IMR-90 (cell line): ENCODE results near the gene RTL5. TPM values are rescaled to one million over a fixed set of nuclear protein-coding genes. Genes with fewer than 3 reads are reported as not detected.
A peak's percentile ranks its signal among the peaks of the same experiment; 100 is the strongest.

Experiments
- ATAC-seq: fragments of 200-7000 bp; cut with Tn5 transposase; 2 replicates; pipeline ENCODE4 v1.9.1; 2020; ENCODE audit warnings: low read depth, mild to moderate bottlenecking, moderate library complexity
- BruUV-seq: library from RNA; stranded (reverse); fragments of 400-500 nt; replicated peaks from 2 replicates; lab custom pipeline; 2021; lab: Mats Ljungman, UMichigan
- CTCF ChIA-PET: fragments of 300-600 bp; formaldehyde crosslinking; extraction: SDS; loops from one replicate; lab custom pipeline; 2021; ENCODE audit warnings: antibody characterized with exemption; lab: Yijun Ruan, JAX
- POLR2A ChIA-PET: fragments of 300-600 bp; sonication (Branson Sonifier 250); formaldehyde crosslinking; loops from one replicate; lab custom pipeline; 2022; ENCODE audit warnings: antibody characterized with exemption; ENCODE audit not compliant: unreplicated experiment; lab: Charles Lee
- DNase-seq: peaks from one replicate; pipeline ENCODE4 v3.0.0; 2013
- H2AFZ ChIP-seq: replicated peaks from 2 replicates; pipeline ENCODE3; 2013; ENCODE audit warnings: low read length, mild to moderate bottlenecking; ENCODE audit not compliant: poor library complexity
- H2AK5ac ChIP-seq: 2 replicates; pipeline ENCODE4 v1.6.1; 2013; ENCODE audit warnings: low read depth, low read length, inconsistent platforms
- H2AK9ac ChIP-seq: replicated peaks from 2 replicates; pipeline ENCODE3; 2013; ENCODE audit warnings: mild to moderate bottlenecking, low read depth, low read length, moderate library complexity; ENCODE audit not compliant: poor library complexity
- H2BK120ac ChIP-seq: 2 replicates; pipeline ENCODE4 v1.6.1; 2013; ENCODE audit warnings: low read depth, low read length, inconsistent platforms
- H2BK15ac ChIP-seq: 3 replicates; pipeline ENCODE4 v1.6.1; 2013; ENCODE audit warnings: low read depth, low read length, inconsistent platforms
- H2BK20ac ChIP-seq: 2 replicates; pipeline ENCODE4 v1.6.1; 2013; ENCODE audit warnings: low read depth, mild to moderate bottlenecking, inconsistent platforms, low read length, moderate library complexity
- H2BK5ac ChIP-seq: 2 replicates; pipeline ENCODE4 v1.6.1; 2013; ENCODE audit warnings: mild to moderate bottlenecking, low read depth, low read length, inconsistent platforms; ENCODE audit not compliant: poor library complexity, severe bottlenecking
- H3K14ac ChIP-seq: replicated peaks from 2 replicates; pipeline ENCODE4 v1.6.1; 2013; ENCODE audit warnings: low read depth, low read length, inconsistent platforms
- H3K18ac ChIP-seq: 2 replicates; pipeline ENCODE4 v1.6.1; 2013; ENCODE audit warnings: low read depth, low read length, control low read depth
- H3K23ac ChIP-seq: 2 replicates; pipeline ENCODE4 v1.6.1; 2013; ENCODE audit warnings: low read depth, low read length, inconsistent platforms
- H3K27ac ChIP-seq: 2 replicates; pipeline ENCODE4 v1.5.1; 2013; ENCODE audit warnings: mild to moderate bottlenecking, control low read depth, low read length; ENCODE audit not compliant: insufficient read depth
- H3K27me3 ChIP-seq: 2 replicates; pipeline ENCODE4 v1.6.1; 2013; ENCODE audit warnings: low read length; ENCODE audit not compliant: control insufficient read depth, insufficient read depth
- H3K36me3 ChIP-seq: 2 replicates; pipeline ENCODE4 v1.6.1; 2013; ENCODE audit warnings: low read length, mixed read lengths; ENCODE audit not compliant: control insufficient read depth, insufficient read depth
- H3K4ac ChIP-seq: 2 replicates; pipeline ENCODE4 v1.6.1; 2013; ENCODE audit warnings: low read depth, low read length, inconsistent platforms
- H3K4me1 ChIP-seq: 2 replicates; pipeline ENCODE4 v1.6.1; 2013; ENCODE audit warnings: low read length, mixed read lengths; ENCODE audit not compliant: control insufficient read depth, insufficient read depth
- H3K4me2 ChIP-seq: 2 replicates; pipeline ENCODE4 v1.6.1; 2013; ENCODE audit warnings: low read depth, mild to moderate bottlenecking, control low read depth, low read length, moderate library complexity
- H3K4me3 ChIP-seq: 2 replicates; pipeline ENCODE4 v1.5.1; 2013; ENCODE audit warnings: low read depth, mild to moderate bottlenecking, control low read depth, low read length, moderate library complexity; ENCODE audit not compliant: insufficient read depth
- H3K56ac ChIP-seq: 2 replicates; pipeline ENCODE4 v1.6.1; 2013; ENCODE audit warnings: low read length, inconsistent platforms; ENCODE audit not compliant: insufficient read depth; ENCODE audit errors: extremely low read depth
- H3K79me1 ChIP-seq, 2 experiments: 2 replicates each; pipeline ENCODE4 v1.6.1; 2013; ENCODE audit warnings: low read length in 2 of 2, inconsistent platforms in 1 of 2, low read depth in 1 of 2
- H3K9ac ChIP-seq: 2 replicates; pipeline ENCODE4 v1.6.1; 2013; ENCODE audit warnings: low read depth, low read length, control low read depth
- H3K9me1 ChIP-seq: 2 replicates; pipeline ENCODE4 v1.6.1; 2013; ENCODE audit warnings: low read length, inconsistent platforms; ENCODE audit not compliant: insufficient read depth
- H3K9me3 ChIP-seq: 2 replicates; pipeline ENCODE4 v1.6.1; 2013; ENCODE audit warnings: low read length; ENCODE audit not compliant: control insufficient read depth, insufficient read depth
- H4K20me1 ChIP-seq: 2 replicates; pipeline ENCODE4 v1.6.1; 2013; ENCODE audit warnings: low read length, inconsistent platforms; ENCODE audit not compliant: insufficient read depth
- H4K5ac ChIP-seq: 2 replicates; pipeline ENCODE4 v1.6.1; 2013; ENCODE audit warnings: mild to moderate bottlenecking, low read depth, low read length, control low read depth
- H4K8ac ChIP-seq, 2 experiments: 2 replicates each; pipeline ENCODE4 v1.6.1; 2013; ENCODE audit warnings: low read depth in 2 of 2, low read length in 2 of 2, control low read depth in 1 of 2, inconsistent platforms in 1 of 2
- H4K91ac ChIP-seq: 2 replicates; pipeline ENCODE4 v1.6.1; 2013; ENCODE audit warnings: low read depth, low read length, inconsistent platforms; ENCODE audit not compliant: insufficient read depth
- BHLHE40 ChIP-seq: fragments of 150-350 bp; IDR thresholded peaks from 2 replicates; pipeline ENCODE4 v1.6.1; 2016; ENCODE audit warnings: mild to moderate bottlenecking, low read depth, low read length
- CEBPB ChIP-seq: IDR thresholded peaks from 2 replicates; pipeline ENCODE4 v1.6.1; 2012; ENCODE audit warnings: low read depth, low read length, improper control_type of control experiment
- CHD1 ChIP-seq: IDR thresholded peaks from 2 replicates; pipeline ENCODE4 v1.6.1; 2012; ENCODE audit warnings: low read depth, low read length, improper control_type of control experiment
- FOS ChIP-seq: fragments of 150-350 bp; IDR thresholded peaks from 2 replicates; pipeline ENCODE4 v1.6.1; 2016; ENCODE audit warnings: low read depth, low read length
- MAFK ChIP-seq: IDR thresholded peaks from 2 replicates; pipeline ENCODE4 v1.6.1; 2012; ENCODE audit warnings: low read depth, low read length, improper control_type of control experiment
- MAZ ChIP-seq: IDR thresholded peaks from 2 replicates; pipeline ENCODE4 v1.6.1; 2012; ENCODE audit warnings: low read depth, mild to moderate bottlenecking, low read length, improper control_type of control experiment, moderate library complexity, borderline replicate concordance
- MXI1 ChIP-seq: IDR thresholded peaks from 2 replicates; pipeline ENCODE4 v1.6.1; 2012; ENCODE audit warnings: low read depth, mild to moderate bottlenecking, low read length, moderate library complexity, borderline replicate concordance
- POLR2A ChIP-seq: IDR thresholded peaks from 2 replicates; pipeline ENCODE4 v1.6.1; 2012; ENCODE audit warnings: mild to moderate bottlenecking, low read depth, low read length
- RAD21 ChIP-seq: IDR thresholded peaks from 2 replicates; pipeline ENCODE4 v1.6.1; 2012; ENCODE audit warnings: low read length, improper control_type of control experiment
- RCOR1 ChIP-seq: IDR thresholded peaks from 2 replicates; pipeline ENCODE4 v1.6.1; 2012; ENCODE audit warnings: mild to moderate bottlenecking, low read length, improper control_type of control experiment; ENCODE audit not compliant: insufficient replicate concordance
- RFX5 ChIP-seq: IDR thresholded peaks from 2 replicates; pipeline ENCODE4 v1.8.0; 2012; ENCODE audit warnings: low read depth, mild to moderate bottlenecking, low read length, moderate library complexity
- SMC3 ChIP-seq: fragments of 150-350 bp; IDR thresholded peaks from 2 replicates; pipeline ENCODE4 v1.6.1; 2016; ENCODE audit warnings: low read depth, mild to moderate bottlenecking, antibody characterized with exemption, low read length, moderate library complexity
- USF2 ChIP-seq: fragments of 150-350 bp; IDR thresholded peaks from 2 replicates; pipeline ENCODE4 v1.6.1; 2017; ENCODE audit warnings: mild to moderate bottlenecking, antibody characterized with exemption, low read length, low read depth
- WGBS, 2 experiments: methylation state at CpG; one replicate each; pipeline versions ENCODE4 v1.1.5 to v1.1.7; 2013; ENCODE audit warnings: missing lambda C conversion rate in 2 of 2; ENCODE audit not compliant: insufficient read length in 1 of 2; ENCODE audit errors: extremely low coverage in 2 of 2; 5-methylcytosine and 5-hydroxymethylcytosine counted together
- dilution Hi-C: fragments of 300-500 bp; cut with HindIII; formaldehyde crosslinking; loops from one replicate; pipeline ENCODE4 v1.14.3; 2018; ENCODE audit warnings: low sequenced_read_pairs; ENCODE audit not compliant: unreplicated experiment
- in situ Hi-C: fragments of 300-500 bp; cut with MboI; formaldehyde crosslinking; loops from 3 replicates; pipeline ENCODE4 v1.14.3; 2019; ENCODE audit warnings: low sequenced_read_pairs, inconsistent platforms, mixed read lengths
- intact Hi-C: fragments of 100-400 bp; cut with micrococcal nuclease; formaldehyde crosslinking; loops from 2 replicates; pipeline ENCODE4 v1.10.0; 2022
- polyA plus RNA-seq, 3 experiments: library from polyadenylated mRNA; depleted of rRNA; stranded (reverse); fragments of >200 nt; gene quantifications; 2 replicates each; pipeline ENCODE4 v1.2.3, GENCODE V29; 2012; ENCODE audit warnings: low replicate concordance in 1 of 3
- total RNA-seq: library from RNA; depleted of rRNA; stranded (reverse); fragments of >200 nt; gene quantifications from 2 replicates; pipeline ENCODE4 v1.2.3, GENCODE V29; 2012
- TF ChIP-seq, protein P1 (sequence below): fragments of 150-350 bp; IDR thresholded peaks from 2 replicates; pipeline ENCODE4 v1.6.1; 2016; ENCODE audit warnings: low read depth, mild to moderate bottlenecking, low read length, moderate library complexity, borderline replicate concordance
- TF ChIP-seq, protein P2 (sequence below): conservative IDR thresholded peaks from 2 replicates; pipeline ENCODE4 v1.5.1; 2012; ENCODE audit warnings: mild to moderate bottlenecking, low read depth, low read length, improper control_type of control experiment

The RTL5 gene
- total and polyA plus RNA-seq, 2 of the 4 experiments (the other 2 are of a cell fraction): 0.90 to 2.5 TPM

- CTCF ChIA-PET: interaction anchor here (0.5 to 1.8 kb wide), 3 partner anchors 88 to 143 kb away, joined by 3 to 5 read pairs (median 3); no protein-coding TSS in a partner anchor
- Histone ChIP-seq H3K4me2 (no peak overlapping the region), H2BK5ac (no peak overlapping the region), H3K18ac (no peak overlapping the region), H3K23ac (no peak overlapping the region), H3K4ac (0 out of 2 replicates have a peak overlapping the region, but pooled peaks have one; percentile 38), H3K27me3 (peaks cover 54% of the 10 kb centered on the region), H3K9me1 (no peaks in the 10 kb centered on the region), H3K14ac (no peak overlapping the region), H2AK9ac (no peak overlapping the region), H2BK20ac (no peak overlapping the region), H4K5ac (no peak overlapping the region), H4K20me1 (no peaks in the 10 kb centered on the region), H2BK15ac (no peak overlapping the region), H3K56ac (no peak overlapping the region), H3K4me1 (peaks cover 7% of the 10 kb centered on the region; the same call in 1 of the 2 replicates), H2AK5ac (no peak overlapping the region), H3K4me3 (no peak overlapping the region), H4K91ac (no peak overlapping the region; the same call in 1 of the 2 replicates), H3K79me1 (no peaks in the 10 kb centered on the region), H2BK120ac (no peak overlapping the region), H4K8ac (no peak overlapping the region), H3K27ac (no peak overlapping the region), H3K9me3 (peaks cover 2% of the 10 kb centered on the region; the same call in 1 of the 2 replicates), H3K9ac (no peak overlapping the region), H2AFZ (no peak overlapping the region), H3K36me3 (no peaks in the 10 kb centered on the region)
- in situ Hi-C loops (loop anchor here (5.0 kb wide), 1 partner anchor 103 kb away; no protein-coding TSS in a partner anchor), intact Hi-C loops (loop anchor here (1.0 kb wide), 3 partner anchors 107 to 266 kb away; no protein-coding TSS in a partner anchor), dilution Hi-C loops (no loop called here)
- no peak for ATAC-seq
- no peak for DNase-seq
- POLR2A ChIA-PET: no interaction called here
- WGBS, 2 experiments: no CpG with 5 or more reads among the region's 6 CpGs
- BruUV-seq: no TSS peak
- no peak for TF ChIP-seq FOS
- no peak for TF ChIP-seq RFX5
- no peak for TF ChIP-seq MAFK
- no peak for TF ChIP-seq MAZ
- no peak for TF ChIP-seq MXI1
- TF ChIP-seq CEBPB: no peak
- TF ChIP-seq CHD1: no peak
- TF ChIP-seq USF2: no peak
- no peak for TF ChIP-seq BHLHE40
- no peak for TF ChIP-seq SMC3
- TF ChIP-seq, protein P1, sequence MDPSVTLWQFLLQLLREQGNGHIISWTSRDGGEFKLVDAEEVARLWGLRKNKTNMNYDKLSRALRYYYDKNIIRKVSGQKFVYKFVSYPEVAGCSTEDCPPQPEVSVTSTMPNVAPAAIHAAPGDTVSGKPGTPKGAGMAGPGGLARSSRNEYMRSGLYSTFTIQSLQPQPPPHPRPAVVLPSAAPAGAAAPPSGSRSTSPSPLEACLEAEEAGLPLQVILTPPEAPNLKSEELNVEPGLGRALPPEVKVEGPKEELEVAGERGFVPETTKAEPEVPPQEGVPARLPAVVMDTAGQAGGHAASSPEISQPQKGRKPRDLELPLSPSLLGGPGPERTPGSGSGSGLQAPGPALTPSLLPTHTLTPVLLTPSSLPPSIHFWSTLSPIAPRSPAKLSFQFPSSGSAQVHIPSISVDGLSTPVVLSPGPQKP: no peak
- no peak for TF ChIP-seq RAD21
- TF ChIP-seq, protein P2, sequence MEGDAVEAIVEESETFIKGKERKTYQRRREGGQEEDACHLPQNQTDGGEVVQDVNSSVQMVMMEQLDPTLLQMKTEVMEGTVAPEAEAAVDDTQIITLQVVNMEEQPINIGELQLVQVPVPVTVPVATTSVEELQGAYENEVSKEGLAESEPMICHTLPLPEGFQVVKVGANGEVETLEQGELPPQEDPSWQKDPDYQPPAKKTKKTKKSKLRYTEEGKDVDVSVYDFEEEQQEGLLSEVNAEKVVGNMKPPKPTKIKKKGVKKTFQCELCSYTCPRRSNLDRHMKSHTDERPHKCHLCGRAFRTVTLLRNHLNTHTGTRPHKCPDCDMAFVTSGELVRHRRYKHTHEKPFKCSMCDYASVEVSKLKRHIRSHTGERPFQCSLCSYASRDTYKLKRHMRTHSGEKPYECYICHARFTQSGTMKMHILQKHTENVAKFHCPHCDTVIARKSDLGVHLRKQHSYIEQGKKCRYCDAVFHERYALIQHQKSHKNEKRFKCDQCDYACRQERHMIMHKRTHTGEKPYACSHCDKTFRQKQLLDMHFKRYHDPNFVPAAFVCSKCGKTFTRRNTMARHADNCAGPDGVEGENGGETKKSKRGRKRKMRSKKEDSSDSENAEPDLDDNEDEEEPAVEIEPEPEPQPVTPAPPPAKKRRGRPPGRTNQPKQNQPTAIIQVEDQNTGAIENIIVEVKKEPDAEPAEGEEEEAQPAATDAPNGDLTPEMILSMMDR: no peak
- TF ChIP-seq POLR2A: no peak
- TF ChIP-seq RCOR1: no peak
Measured at GRCh38 chrX:72125331-72126047, 6.2 kb downstream of the RTL5 start.
